HepG2 (cell line): ENCODE measurements around the gene RSBN1L. TPM values are rescaled to one million over a fixed set of nuclear protein-coding genes. Genes with fewer than 3 reads are reported as not detected.
A peak's percentile ranks its signal among the peaks of the same experiment; 100 is the strongest.

Experiments
- EEA1 ChIP-seq: sonication (generic); formaldehyde crosslinking; IDR thresholded peaks from 2 replicates; pipeline ENCODE4 v1.5.1; 2020; ENCODE audit warnings: mild to moderate bottlenecking, missing genetic modification reagents, borderline replicate concordance
- GATAD1 ChIP-seq: IDR thresholded peaks from 2 replicates; pipeline ENCODE4 v1.6.1; 2016; ENCODE audit warnings: missing genetic modification reagents, missing compliant biosample characterization
- KMT2B ChIP-seq: IDR thresholded peaks from 2 replicates; pipeline ENCODE4 v1.6.1; 2016; ENCODE audit warnings: missing genetic modification reagents, missing compliant biosample characterization
- RBM39 ChIP-seq: fragments of 200-400 bp; formaldehyde crosslinking; IDR thresholded peaks from one replicate; pipeline ENCODE4 v1.6.1; 2018; ENCODE audit warnings: antibody characterized with exemption, mild to moderate bottlenecking, low read depth, low read length; ENCODE audit not compliant: poor library complexity, severe bottlenecking
- SIX4 ChIP-seq: sonication (generic); formaldehyde crosslinking; IDR thresholded peaks from 2 replicates; pipeline ENCODE4 v1.4.0; 2020; ENCODE audit warnings: missing genetic modification reagents
- SKI ChIP-seq: fragments of 450-650 bp; IDR thresholded peaks from one replicate; pipeline ENCODE4 v1.6.1; 2018; ENCODE audit warnings: mild to moderate bottlenecking; ENCODE audit not compliant: partially characterized antibody
- SMAD1 ChIP-seq: sonication (generic); formaldehyde crosslinking; IDR thresholded peaks from 2 replicates; pipeline ENCODE4 v1.4.0; 2020; ENCODE audit warnings: missing genetic modification reagents, low read depth, mild to moderate bottlenecking, borderline replicate concordance
- SMAD3 ChIP-seq: sonication (generic); formaldehyde crosslinking; IDR thresholded peaks from 2 replicates; pipeline ENCODE4 v1.4.0; 2020; ENCODE audit warnings: missing genetic modification reagents
- TAF1 ChIP-seq: sonication (generic); formaldehyde crosslinking; IDR thresholded peaks from 2 replicates; pipeline ENCODE4 v1.4.0; 2020; ENCODE audit warnings: missing genetic modification reagents
- U2AF1 ChIP-seq: fragments of 200-400 bp; formaldehyde crosslinking; optimal IDR thresholded peaks from 2 replicates; pipeline ENCODE3; 2017; ENCODE audit warnings: mild to moderate bottlenecking, low read depth, low read length
- ZNF337 ChIP-seq: sonication (generic); formaldehyde crosslinking; IDR thresholded peaks from 2 replicates; pipeline ENCODE4 v1.5.1; 2020; ENCODE audit warnings: missing genetic modification reagents, low read depth, mild to moderate bottlenecking, borderline replicate concordance
- ZNF614 ChIP-seq: IDR thresholded peaks from 2 replicates; pipeline ENCODE4 v1.6.1; 2018; ENCODE audit warnings: missing biosample characterization, missing genetic modification reagents, inconsistent platforms, borderline replicate concordance
- ZNF776 ChIP-seq: sonication (generic); formaldehyde crosslinking; IDR thresholded peaks from 2 replicates; pipeline ENCODE4 v1.4.0; 2020; ENCODE audit warnings: mild to moderate bottlenecking, missing genetic modification reagents
- polyA plus RNA-seq, 8 experiments: library from polyadenylated mRNA; depleted of rRNA in 3 of 8; stranded (reverse) in 7 of 8; unstranded in 1 of 8; fragments of >200 nt; fragmentation: Illumina TruSeq in 4 of 8; extraction: Trizol in 4 of 8; gene quantifications; 2 replicates each; pipeline versions ENCODE4 v1.2.1 to v1.2.3, GENCODE V29; 2011 to 2016; ENCODE audit warnings: low read depth in 4 of 8, missing spikeins in 1 of 8, mixed read lengths in 1 of 8; ENCODE audit not compliant: insufficient read depth in 1 of 8
- total RNA-seq, 5 experiments: library from RNA; depleted of rRNA; stranded (reverse); fragments of >200 nt; fragmentation: Illumina TruSeq; extraction: Trizol; gene quantifications; 2 replicates each; pipeline ENCODE4 v1.2.3, GENCODE V29; 2016; ENCODE audit warnings: low read depth in 1 of 5
- TF ChIP-seq, protein P1 (sequence below): sonication (generic); formaldehyde crosslinking; IDR thresholded peaks from 2 replicates; pipeline ENCODE4 v1.4.0; 2020; ENCODE audit warnings: missing genetic modification reagents, borderline replicate concordance
- TF ChIP-seq, protein P2 (sequence below): sonication (generic); formaldehyde crosslinking; IDR thresholded peaks from 2 replicates; pipeline ENCODE4 v1.4.0; 2020; ENCODE audit warnings: missing genetic modification reagents
- TF ChIP-seq, protein P3 (sequence below): IDR thresholded peaks from 2 replicates; pipeline ENCODE4 v1.6.1; 2016; ENCODE audit warnings: missing biosample characterization, missing genetic modification reagents, low read depth

The RSBN1L gene
- total and polyA plus RNA-seq, 2 of the 13 experiments (the other 11 are each of a cell fraction or from before 2014, with no cell fraction given), result 7.7 to 21.3 TPM

DNA sequence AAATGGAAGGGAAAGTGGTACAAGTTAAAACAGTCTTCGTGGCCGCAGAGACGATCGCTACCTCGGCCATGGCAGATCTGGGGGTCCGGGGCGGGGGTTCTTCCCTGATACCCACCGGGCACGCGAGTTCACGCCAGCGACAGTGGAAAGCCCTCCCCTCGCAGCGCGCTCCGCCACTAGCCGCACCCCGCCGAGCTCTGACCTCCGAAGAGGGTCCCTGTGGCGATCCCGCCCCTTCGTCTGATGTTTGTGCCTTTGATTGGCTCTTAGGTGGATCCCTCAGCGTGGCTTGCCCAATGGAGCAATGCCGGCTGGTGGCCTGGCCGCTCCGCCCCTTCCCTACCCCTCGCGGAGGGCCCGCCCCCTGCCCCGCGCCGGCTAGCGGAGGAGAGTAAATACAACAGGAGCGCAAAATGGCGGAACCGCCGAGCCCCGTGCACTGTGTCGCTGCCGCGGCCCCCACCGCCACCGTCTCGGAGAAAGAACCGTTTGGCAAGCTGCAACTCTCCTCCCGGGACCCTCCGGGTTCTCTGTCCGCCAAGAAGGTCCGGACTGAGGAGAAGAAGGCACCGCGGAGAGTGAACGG is at the start of gene RSBN1L (continued):
- TF ChIP-seq KMT2B (CRISPR knock-in tag), result peak; percentile 91
- TF ChIP-seq SMAD3 (CRISPR knock-in tag), result no peak; the same call in 1 of the 2 replicates
- TF ChIP-seq, protein P1, sequence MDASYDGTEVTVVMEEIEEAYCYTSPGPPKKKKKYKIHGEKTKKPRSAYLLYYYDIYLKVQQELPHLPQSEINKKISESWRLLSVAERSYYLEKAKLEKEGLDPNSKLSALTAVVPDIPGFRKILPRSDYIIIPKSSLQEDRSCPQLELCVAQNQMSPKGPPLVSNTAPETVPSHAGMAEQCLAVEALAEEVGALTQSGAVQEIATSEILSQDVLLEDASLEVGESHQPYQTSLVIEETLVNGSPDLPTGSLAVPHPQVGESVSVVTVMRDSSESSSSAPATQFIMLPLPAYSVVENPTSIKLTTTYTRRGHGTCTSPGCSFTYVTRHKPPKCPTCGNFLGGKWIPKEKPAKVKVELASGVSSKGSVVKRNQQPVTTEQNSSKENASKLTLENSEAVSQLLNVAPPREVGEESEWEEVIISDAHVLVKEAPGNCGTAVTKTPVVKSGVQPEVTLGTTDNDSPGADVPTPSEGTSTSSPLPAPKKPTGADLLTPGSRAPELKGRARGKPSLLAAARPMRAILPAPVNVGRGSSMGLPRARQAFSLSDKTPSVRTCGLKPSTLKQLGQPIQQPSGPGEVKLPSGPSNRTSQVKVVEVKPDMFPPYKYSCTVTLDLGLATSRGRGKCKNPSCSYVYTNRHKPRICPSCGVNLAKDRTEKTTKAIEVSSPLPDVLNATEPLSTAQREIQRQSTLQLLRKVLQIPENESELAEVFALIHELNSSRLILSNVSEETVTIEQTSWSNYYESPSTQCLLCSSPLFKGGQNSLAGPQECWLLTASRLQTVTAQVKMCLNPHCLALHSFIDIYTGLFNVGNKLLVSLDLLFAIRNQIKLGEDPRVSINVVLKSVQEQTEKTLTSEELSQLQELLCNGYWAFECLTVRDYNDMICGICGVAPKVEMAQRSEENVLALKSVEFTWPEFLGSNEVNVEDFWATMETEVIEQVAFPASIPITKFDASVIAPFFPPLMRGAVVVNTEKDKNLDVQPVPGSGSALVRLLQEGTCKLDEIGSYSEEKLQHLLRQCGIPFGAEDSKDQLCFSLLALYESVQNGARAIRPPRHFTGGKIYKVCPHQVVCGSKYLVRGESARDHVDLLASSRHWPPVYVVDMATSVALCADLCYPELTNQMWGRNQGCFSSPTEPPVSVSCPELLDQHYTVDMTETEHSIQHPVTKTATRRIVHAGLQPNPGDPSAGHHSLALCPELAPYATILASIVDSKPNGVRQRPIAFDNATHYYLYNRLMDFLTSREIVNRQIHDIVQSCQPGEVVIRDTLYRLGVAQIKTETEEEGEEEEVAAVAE (CRISPR knock-in tag), result no peak
- TF ChIP-seq ZNF337 (CRISPR knock-in tag), result 0 out of 2 replicates have a peak, but pooled peaks have one; percentile 25
- TF ChIP-seq SMAD1 (CRISPR knock-in tag), result 0 out of 2 replicates have a peak, but pooled peaks have one; percentile 31
- TF ChIP-seq SIX4 (CRISPR knock-in tag), result peak; percentile 42; the same call in 1 of the 2 replicates
- TF ChIP-seq, protein P2, sequence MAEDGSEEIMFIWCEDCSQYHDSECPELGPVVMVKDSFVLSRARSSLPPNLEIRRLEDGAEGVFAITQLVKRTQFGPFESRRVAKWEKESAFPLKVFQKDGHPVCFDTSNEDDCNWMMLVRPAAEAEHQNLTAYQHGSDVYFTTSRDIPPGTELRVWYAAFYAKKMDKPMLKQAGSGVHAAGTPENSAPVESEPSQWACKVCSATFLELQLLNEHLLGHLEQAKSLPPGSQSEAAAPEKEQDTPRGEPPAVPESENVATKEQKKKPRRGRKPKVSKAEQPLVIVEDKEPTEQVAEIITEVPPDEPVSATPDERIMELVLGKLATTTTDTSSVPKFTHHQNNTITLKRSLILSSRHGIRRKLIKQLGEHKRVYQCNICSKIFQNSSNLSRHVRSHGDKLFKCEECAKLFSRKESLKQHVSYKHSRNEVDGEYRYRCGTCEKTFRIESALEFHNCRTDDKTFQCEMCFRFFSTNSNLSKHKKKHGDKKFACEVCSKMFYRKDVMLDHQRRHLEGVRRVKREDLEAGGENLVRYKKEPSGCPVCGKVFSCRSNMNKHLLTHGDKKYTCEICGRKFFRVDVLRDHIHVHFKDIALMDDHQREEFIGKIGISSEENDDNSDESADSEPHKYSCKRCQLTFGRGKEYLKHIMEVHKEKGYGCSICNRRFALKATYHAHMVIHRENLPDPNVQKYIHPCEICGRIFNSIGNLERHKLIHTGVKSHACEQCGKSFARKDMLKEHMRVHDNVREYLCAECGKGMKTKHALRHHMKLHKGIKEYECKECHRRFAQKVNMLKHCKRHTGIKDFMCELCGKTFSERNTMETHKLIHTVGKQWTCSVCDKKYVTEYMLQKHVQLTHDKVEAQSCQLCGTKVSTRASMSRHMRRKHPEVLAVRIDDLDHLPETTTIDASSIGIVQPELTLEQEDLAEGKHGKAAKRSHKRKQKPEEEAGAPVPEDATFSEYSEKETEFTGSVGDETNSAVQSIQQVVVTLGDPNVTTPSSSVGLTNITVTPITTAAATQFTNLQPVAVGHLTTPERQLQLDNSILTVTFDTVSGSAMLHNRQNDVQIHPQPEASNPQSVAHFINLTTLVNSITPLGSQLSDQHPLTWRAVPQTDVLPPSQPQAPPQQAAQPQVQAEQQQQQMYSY (CRISPR knock-in tag), result no peak
- TF ChIP-seq SKI, result peak; percentile 20
- TF ChIP-seq, protein P3, sequence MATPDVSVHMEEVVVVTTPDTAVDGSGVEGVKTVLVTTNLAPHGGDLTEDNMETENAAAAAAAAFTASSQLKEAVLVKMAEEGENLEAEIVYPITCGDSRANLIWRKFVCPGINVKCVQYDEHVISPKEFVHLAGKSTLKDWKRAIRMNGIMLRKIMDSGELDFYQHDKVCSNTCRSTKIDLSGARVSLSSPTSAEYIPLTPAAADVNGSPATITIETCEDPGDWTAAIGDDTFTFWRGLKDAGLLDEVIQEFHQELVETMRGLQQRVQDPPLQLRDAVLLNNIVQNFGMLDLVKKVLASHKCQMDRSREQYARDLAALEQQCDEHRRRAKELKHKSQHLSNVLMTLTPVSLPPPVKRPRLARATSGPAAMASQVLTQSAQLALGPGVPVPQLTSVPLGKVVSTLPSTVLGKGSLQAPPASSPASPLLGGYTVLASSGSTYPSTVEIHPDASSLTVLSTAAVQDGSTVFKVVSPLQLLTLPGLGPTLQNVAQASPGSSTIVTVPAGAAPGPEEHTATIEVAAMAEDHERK (CRISPR knock-in tag), result 0 out of 2 replicates have a peak, but pooled peaks have one; percentile 24
- no peak for TF ChIP-seq RBM39
- peak; percentile 96 for TF ChIP-seq TAF1 (CRISPR knock-in tag)
- TF ChIP-seq ZNF776 (CRISPR knock-in tag), result 0 out of 2 replicates have a peak, but pooled peaks have one; percentile 28
- peak; percentile 17; the same call in 1 of the 2 replicates for TF ChIP-seq ZNF614
- TF ChIP-seq GATAD1 (CRISPR knock-in tag), result no peak; the same call in 1 of the 2 replicates
- TF ChIP-seq EEA1 (CRISPR knock-in tag), result no peak
- TF ChIP-seq U2AF1, result no peak
